A549 treated with AZD2906 at 1 μM for 4 hours (cell line): Measurements from ENCODE around the gene ROGDI. TPM values are rescaled to one million over a fixed set of nuclear protein-coding genes. Genes with fewer than 3 reads are reported as not detected.

Source experiments
- total RNA-seq: library from RNA; stranded (reverse); fragments of 200-300 nt; extraction: Qiagen RNA extraction; gene quantifications from 5 replicates; pipeline ENCODE4 v1.2.3, GENCODE V29; 2022

ROGDI gene
- 10.6 to 15.4 TPM (median 14.2 TPM) in 5 replicates for total RNA-seq

GRCh38 chr16:4801962-4802658, at the start of gene ROGDI:
Gene ROGDI, minus strand, starts transcription at chr16:4802633. Its CDS starts 62 bp downstream, at chr16:4802571.

GRCh38 chr16:4846901-4847773, 44.7 kb upstream of the ROGDI start, which contains the start of the genes GLYR1 and UBN1:
Gene GLYR1, minus strand, starts transcription at chr16:4847288. Its CDS starts 23 bp downstream, at chr16:4847265.
Gene UBN1, plus strand, starts transcription at chr16:4847481. Its CDS starts 5,437 bp downstream, at chr16:4852918.

GRCh38 chr16:4795181-4795827, 7.1 kb downstream of the ROGDI start, which contains the start of gene SMIM22:
Gene SMIM22, plus strand, starts transcription at chr16:4795369. Its CDS starts 366 bp downstream, at chr16:4795735.

DNA sequence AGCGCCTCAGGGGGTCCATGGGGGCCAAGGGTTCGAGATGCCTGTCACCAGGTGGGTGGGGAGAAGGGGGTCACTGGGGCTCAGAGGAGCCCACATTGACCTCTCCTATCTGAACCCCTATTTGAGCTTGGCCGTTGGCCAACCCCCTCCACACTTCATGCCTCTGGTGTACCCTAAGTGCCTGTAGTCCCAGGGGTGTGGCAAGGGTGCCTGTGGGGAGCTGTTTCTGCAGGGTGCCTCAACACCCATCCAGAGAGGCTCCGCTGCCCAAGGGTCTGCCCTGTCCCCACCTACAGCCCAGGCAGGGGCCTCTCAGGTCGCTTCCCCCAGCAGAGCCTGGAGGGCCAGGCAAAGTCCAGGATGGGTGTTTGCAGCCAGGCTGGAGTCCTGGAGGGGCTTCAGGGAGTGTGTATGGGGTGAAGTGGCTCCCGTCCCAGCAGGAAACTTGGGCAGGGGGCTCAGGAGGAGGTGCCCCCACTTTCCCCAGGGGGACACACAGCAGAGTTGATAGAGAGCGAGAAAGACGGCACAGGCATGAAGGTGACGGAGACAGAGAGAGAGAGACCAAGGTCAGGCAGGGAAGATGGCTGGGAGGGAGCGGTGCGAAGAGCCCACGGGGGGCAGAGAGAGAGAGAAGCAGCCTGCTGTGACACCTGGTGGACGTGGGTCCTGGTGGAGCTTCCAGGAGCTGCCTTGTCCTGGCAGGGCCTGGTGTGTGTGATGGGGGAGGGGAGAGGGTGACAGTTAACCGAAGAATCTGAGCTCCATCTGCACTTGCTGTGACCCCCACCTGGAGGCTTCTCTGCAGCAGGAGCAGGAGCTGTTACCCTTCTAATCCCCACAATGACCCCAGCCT, 14.6 kb downstream of the ROGDI start, which contains the start of gene SEPTIN12:
Gene SEPTIN12 (minus strand): TSS at position 719 of the 856 bp plus-strand sequence. CDS start 700 bp downstream, at position 19.

GRCh38 chr16:4766875-4767628, 35.4 kb downstream of the ROGDI start, which contains the start of gene ZNF500:
Gene ZNF500, minus strand, starts transcription at chr16:4767162. Its CDS starts 1,184 bp downstream, at chr16:4765978.

Other genes with a start within 250 kb of the ROGDI start
- 0.02 to 0.06 TPM (median 0.04 TPM) in 5 replicates for gene C16orf96, start 246.3 kb downstream of the ROGDI start, total RNA-seq
- gene UBALD1, start 187.7 kb downstream of the ROGDI start, total RNA-seq = 37.2 to 67.4 TPM (median 63.7 TPM) in 5 replicates
- gene MGRN1, start 177.8 kb downstream of the ROGDI start, total RNA-seq = 38.6 to 45.5 TPM (median 45.1 TPM) in 5 replicates
- gene NUDT16L1, start 109.1 kb downstream of the ROGDI start, total RNA-seq = 19.3 to 27.6 TPM (median 26.4 TPM) in 5 replicates
- gene ANKS3, start 68.4 kb downstream of the ROGDI start, total RNA-seq = 24.5 to 28.4 TPM (median 25.3 TPM) in 5 replicates
- gene DNAAF8, start 68.1 kb downstream of the ROGDI start, total RNA-seq = 0.87 to 1.6 TPM (median 1.3 TPM) in 5 replicates
- 7.8 to 9.5 TPM (median 8.5 TPM) in 5 replicates for gene ZNF500, start 35.5 kb downstream of the ROGDI start, total RNA-seq
- 0.24 TPM in 1 of 5 replicates, not detected in the others for gene SEPTIN12, start 14.3 kb downstream of the ROGDI start, total RNA-seq
- gene SMIM22, start 7.3 kb downstream of the ROGDI start, total RNA-seq = not detected in 5 replicates
- gene GLYR1, start 44.7 kb upstream of the ROGDI start, total RNA-seq = 38.0 to 44.6 TPM (median 39.7 TPM) in 5 replicates
- 25.8 to 27.0 TPM (median 26.5 TPM) in 5 replicates for gene UBN1, start 44.8 kb upstream of the ROGDI start, total RNA-seq
- gene PPL, start 134.5 kb upstream of the ROGDI start, total RNA-seq = 4.7 to 6.0 TPM (median 5.4 TPM) in 5 replicates
- gene SEC14L5, start 155.7 kb upstream of the ROGDI start, total RNA-seq = 0.01 to 0.03 TPM (median 0.03 TPM) in 5 replicates
- gene NAGPA, start 231.3 kb upstream of the ROGDI start, total RNA-seq = 14.3 to 18.5 TPM (median 17.9 TPM) in 5 replicates